PC-9 (cell line): ENCODE data around the gene TAOK1.

Experiments used
- CTCF ChIP-seq: fragments of 200-600 bp; sonication (generic); conservative IDR thresholded peaks from 2 replicates; pipeline ENCODE4 v1.6.1; 2017; ENCODE audit warnings: mixed run types, antibody characterized with exemption, mild to moderate bottlenecking, moderate library complexity
- EZH2 ChIP-seq: fragments of 200-600 bp; sonication (generic); IDR thresholded peaks from 2 replicates; pipeline ENCODE4 v1.8.0; 2017; ENCODE audit warnings: antibody characterized with exemption, low read depth

- TF ChIP-seq CTCF: no peak
- TF ChIP-seq EZH2: no peak
Observed at GRCh38 chr17:29559640-29560039, 169.5 kb downstream of the TAOK1 start.
